GM23338 (cell line): ENCODE measurements around the gene PKIB. TPM values are rescaled to one million over a fixed set of nuclear protein-coding genes. Genes with fewer than 3 reads are reported as not detected.

ENCODE experiments used
- ATAC-seq: fragments of 200-7000 bp; cut with Tn5 transposase; 3 replicates; pipeline ENCODE4 v1.9.1; 2020
- DNase-seq: peaks from one replicate; pipeline ENCODE4 v3.0.0-alpha.2; 2015; ENCODE audit warnings: low spot score
- H2AFZ ChIP-seq: fragments of 200-600 bp; sonication (generic); 2 replicates; pipeline ENCODE4 v1.8.0; 2016; ENCODE audit warnings: antibody characterized with exemption, mild to moderate bottlenecking, moderate library complexity
- H3F3A ChIP-seq: fragments of 200-600 bp; sonication (generic); replicated peaks from 2 replicates; pipeline ENCODE4 v1.8.0; 2017; ENCODE audit warnings: antibody characterized with exemption, mixed run types, low read depth
- H3K27ac ChIP-seq: fragments of 200-600 bp; sonication (generic); 2 replicates; pipeline ENCODE4 v1.6.1; 2016; ENCODE audit warnings: low read depth
- H3K27me3 ChIP-seq: fragments of 200-600 bp; sonication (generic); 2 replicates; pipeline ENCODE4 v1.8.0; 2016; ENCODE audit warnings: mild to moderate bottlenecking, mixed run types, moderate library complexity; ENCODE audit not compliant: insufficient read depth
- H3K36me3 ChIP-seq: fragments of 200-600 bp; sonication (generic); 2 replicates; pipeline ENCODE4 v1.8.0; 2016; ENCODE audit warnings: mild to moderate bottlenecking; ENCODE audit not compliant: insufficient read depth
- H3K4me1 ChIP-seq: fragments of 200-600 bp; sonication (generic); 2 replicates; pipeline ENCODE4 v1.8.0; 2016; ENCODE audit warnings: mild to moderate bottlenecking, moderate library complexity; ENCODE audit not compliant: insufficient read depth
- H3K4me2 ChIP-seq: fragments of 200-600 bp; sonication (generic); 2 replicates; pipeline ENCODE4 v1.7.1; 2017; ENCODE audit warnings: mixed run types
- H3K4me3 ChIP-seq: fragments of 200-600 bp; sonication (generic); 2 replicates; pipeline ENCODE4 v1.6.1; 2016; ENCODE audit warnings: mixed run types
- H3K79me2 ChIP-seq: fragments of 200-600 bp; sonication (generic); replicated peaks from 2 replicates; pipeline ENCODE4 v1.8.0; 2017; ENCODE audit warnings: mild to moderate bottlenecking; ENCODE audit not compliant: insufficient read depth
- H3K9me2 ChIP-seq: fragments of 200-600 bp; sonication (generic); 2 replicates; pipeline ENCODE4 v1.8.0; 2017; ENCODE audit not compliant: insufficient read depth
- H4K20me1 ChIP-seq: fragments of 200-600 bp; sonication (generic); replicated peaks from 2 replicates; pipeline ENCODE4 v1.8.0; 2017; ENCODE audit warnings: mild to moderate bottlenecking; ENCODE audit not compliant: insufficient read depth
- H3K27ac Mint-ChIP-seq: 2 replicates; pipeline ENCODE4 v1.8.0; 2020; ENCODE audit warnings: inconsistent platforms, mild to moderate bottlenecking, moderate library complexity, mixed read lengths
- H3K27me3 Mint-ChIP-seq: 3 replicates; pipeline ENCODE4 v1.8.0; 2022; ENCODE audit warnings: low read depth, mild to moderate bottlenecking, moderate library complexity, mixed read lengths, inconsistent platforms; ENCODE audit not compliant: insufficient read depth, poor library complexity
- H3K36me3 Mint-ChIP-seq: 3 replicates; pipeline ENCODE4 v1.8.0; 2021; ENCODE audit warnings: low read depth, mild to moderate bottlenecking, inconsistent platforms, moderate library complexity, mixed read lengths
- H3K4me1 Mint-ChIP-seq: 3 replicates; pipeline ENCODE4 v1.8.0; 2020; ENCODE audit warnings: mild to moderate bottlenecking, inconsistent platforms, mixed read lengths
- H3K4me3 Mint-ChIP-seq: 3 replicates; pipeline ENCODE4 v1.8.0; 2021; ENCODE audit warnings: moderate library complexity, mild to moderate bottlenecking, inconsistent platforms, mixed read lengths
- H3K9me3 Mint-ChIP-seq: 3 replicates; pipeline ENCODE4 v1.8.0; 2020; ENCODE audit warnings: moderate library complexity, mild to moderate bottlenecking, inconsistent platforms, mixed read lengths
- EZH2phosphoT487 ChIP-seq: fragments of 200-600 bp; sonication (generic); IDR thresholded peaks from one replicate; pipeline ENCODE4 v1.8.1; 2018; ENCODE audit warnings: antibody characterized with exemption; ENCODE audit not compliant: unreplicated experiment
- JUNB ChIP-seq: IDR thresholded peaks from one replicate; pipeline ENCODE4 v1.6.1; 2016; ENCODE audit warnings: antibody characterized with exemption; ENCODE audit not compliant: unreplicated experiment
- NANOG ChIP-seq: IDR thresholded peaks from 2 replicates; pipeline ENCODE4 v1.6.1; 2016; ENCODE audit warnings: antibody characterized with exemption, borderline replicate concordance
- polyA plus RNA-seq: library from polyadenylated mRNA; unstranded; fragments of >200 nt; fragmentation: Nextera tagmentation; extraction: Ambion mirVana; gene quantifications from 2 replicates; pipeline ENCODE4 v1.2.1, GENCODE V29; 2016
- total RNA-seq: library from RNA; depleted of rRNA; stranded (reverse); fragments of >200 nt; shearing (Covaris generic); gene quantifications from 2 replicates; pipeline ENCODE4 v1.2.3, GENCODE V29; 2014
- TF ChIP-seq, protein P1 (sequence below): fragments of 250-450 bp; sonication (Bioruptor Pico); IDR thresholded peaks from 2 replicates; pipeline ENCODE4 v1.5.0; 2020; ENCODE audit warnings: mild to moderate bottlenecking, moderate library complexity
- TF ChIP-seq, protein P2 (sequence below): IDR thresholded peaks from one replicate; pipeline ENCODE4 v1.6.1; 2018; ENCODE audit warnings: antibody characterized with exemption; ENCODE audit not compliant: unreplicated experiment

PKIB gene
- total and polyA plus RNA-seq, 2 experiments from 2014 or later: 125 to 170 TPM

DNA sequence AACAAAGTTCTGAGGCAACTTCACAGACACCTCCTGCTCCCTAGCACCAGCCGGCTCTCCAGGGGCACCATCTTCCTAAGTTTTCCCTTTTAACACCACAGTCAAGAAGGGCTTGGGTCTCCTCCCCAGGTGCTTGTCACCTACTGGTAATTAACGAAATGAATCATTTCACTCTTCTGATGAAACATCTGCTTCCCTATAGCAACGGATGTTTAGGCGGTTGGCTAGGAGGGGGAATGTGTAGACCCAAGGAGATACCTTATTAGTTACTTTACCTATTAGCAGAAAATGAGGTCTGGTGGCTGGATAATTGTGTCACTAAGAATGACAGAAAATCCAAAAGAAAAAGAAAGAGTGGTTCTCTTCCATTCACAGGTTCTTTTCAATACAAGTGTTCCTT is 123.1 kb downstream of the PKIB start (continued):
- TF ChIP-seq, protein P1, sequence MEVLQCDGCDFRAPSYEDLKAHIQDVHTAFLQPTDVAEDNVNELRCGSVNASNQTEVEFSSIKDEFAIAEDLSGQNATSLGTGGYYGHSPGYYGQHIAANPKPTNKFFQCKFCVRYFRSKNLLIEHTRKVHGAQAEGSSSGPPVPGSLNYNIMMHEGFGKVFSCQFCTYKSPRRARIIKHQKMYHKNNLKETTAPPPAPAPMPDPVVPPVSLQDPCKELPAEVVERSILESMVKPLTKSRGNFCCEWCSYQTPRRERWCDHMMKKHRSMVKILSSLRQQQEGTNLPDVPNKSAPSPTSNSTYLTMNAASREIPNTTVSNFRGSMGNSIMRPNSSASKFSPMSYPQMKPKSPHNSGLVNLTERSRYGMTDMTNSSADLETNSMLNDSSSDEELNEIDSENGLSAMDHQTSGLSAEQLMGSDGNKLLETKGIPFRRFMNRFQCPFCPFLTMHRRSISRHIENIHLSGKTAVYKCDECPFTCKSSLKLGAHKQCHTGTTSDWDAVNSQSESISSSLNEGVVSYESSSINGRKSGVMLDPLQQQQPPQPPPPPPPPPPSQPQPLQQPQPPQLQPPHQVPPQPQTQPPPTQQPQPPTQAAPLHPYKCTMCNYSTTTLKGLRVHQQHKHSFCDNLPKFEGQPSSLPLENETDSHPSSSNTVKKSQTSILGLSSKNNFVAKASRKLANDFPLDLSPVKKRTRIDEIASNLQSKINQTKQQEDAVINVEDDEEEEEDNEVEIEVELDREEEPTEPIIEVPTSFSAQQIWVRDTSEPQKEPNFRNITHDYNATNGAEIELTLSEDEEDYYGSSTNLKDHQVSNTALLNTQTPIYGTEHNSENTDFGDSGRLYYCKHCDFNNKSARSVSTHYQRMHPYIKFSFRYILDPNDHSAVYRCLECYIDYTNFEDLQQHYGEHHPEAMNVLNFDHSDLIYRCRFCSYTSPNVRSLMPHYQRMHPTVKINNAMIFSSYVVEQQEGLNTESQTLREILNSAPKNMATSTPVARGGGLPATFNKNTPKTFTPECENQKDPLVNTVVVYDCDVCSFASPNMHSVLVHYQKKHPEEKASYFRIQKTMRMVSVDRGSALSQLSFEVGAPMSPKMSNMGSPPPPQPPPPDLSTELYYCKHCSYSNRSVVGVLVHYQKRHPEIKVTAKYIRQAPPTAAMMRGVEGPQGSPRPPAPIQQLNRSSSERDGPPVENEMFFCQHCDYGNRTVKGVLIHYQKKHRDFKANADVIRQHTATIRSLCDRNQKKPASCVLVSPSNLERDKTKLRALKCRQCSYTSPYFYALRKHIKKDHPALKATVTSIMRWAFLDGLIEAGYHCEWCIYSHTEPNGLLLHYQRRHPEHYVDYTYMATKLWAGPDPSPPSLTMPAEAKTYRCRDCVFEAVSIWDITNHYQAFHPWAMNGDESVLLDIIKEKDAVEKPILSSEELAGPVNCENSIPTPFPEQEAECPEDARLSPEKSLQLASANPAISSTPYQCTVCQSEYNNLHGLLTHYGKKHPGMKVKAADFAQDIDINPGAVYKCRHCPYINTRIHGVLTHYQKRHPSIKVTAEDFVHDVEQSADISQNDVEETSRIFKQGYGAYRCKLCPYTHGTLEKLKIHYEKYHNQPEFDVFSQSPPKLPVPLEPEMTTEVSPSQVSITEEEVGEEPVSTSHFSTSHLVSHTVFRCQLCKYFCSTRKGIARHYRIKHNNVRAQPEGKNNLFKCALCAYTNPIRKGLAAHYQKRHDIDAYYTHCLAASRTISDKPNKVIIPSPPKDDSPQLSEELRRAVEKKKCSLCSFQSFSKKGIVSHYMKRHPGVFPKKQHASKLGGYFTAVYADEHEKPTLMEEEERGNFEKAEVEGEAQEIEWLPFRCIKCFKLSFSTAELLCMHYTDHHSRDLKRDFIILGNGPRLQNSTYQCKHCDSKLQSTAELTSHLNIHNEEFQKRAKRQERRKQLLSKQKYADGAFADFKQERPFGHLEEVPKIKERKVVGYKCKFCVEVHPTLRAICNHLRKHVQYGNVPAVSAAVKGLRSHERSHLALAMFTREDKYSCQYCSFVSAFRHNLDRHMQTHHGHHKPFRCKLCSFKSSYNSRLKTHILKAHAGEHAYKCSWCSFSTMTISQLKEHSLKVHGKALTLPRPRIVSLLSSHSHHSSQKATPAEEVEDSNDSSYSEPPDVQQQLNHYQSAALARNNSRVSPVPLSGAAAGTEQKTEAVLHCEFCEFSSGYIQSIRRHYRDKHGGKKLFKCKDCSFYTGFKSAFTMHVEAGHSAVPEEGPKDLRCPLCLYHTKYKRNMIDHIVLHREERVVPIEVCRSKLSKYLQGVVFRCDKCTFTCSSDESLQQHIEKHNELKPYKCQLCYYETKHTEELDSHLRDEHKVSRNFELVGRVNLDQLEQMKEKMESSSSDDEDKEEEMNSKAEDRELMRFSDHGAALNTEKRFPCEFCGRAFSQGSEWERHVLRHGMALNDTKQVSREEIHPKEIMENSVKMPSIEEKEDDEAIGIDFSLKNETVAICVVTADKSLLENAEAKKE: no peak
- TF ChIP-seq EZH2phosphoT487: no peak
- TF ChIP-seq NANOG: no peak

DNA sequence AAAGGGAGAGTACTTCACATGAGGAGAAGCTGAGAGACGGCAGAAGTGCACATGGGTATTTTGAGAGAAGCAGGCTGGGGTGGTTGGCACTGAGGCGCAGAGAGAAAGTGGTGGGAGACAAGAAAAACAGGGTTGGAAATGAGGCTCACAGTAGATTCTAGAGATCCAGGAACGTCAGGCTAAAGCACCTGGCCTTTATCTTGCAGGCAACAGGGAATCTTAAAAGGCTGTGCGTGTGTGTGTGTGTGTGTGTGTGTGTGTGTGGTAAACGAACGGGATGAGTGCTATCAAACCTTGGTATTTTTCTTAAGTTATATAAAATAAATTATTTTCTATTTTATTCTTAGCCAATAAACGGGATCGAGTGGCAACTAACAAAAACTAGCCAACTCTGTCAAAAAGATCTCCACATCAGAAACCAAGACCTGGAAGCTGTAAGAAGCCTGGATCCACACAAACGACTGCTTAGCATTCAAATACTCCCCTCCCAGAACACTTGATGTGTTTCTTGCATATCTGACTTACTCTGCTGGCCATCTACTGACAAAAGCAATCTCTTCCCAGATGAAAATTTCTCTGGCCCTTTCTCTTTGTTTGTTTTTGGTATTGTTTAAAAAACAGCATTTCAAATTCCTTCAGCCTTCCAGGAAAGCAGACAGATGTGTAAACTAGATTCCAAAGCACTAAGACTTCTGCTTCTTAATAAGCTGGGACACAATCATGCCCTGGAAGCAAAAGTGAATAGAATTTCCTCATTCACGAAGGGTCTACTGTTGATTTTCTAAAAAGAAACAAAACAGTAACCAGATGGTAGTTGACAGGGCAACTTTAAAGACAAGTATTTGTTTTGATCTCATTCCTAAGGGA is 124.6 kb downstream of the PKIB start:
- ATAC-seq: peak; percentile 77
- Histone ChIP-seq H3K36me3 (no peaks in the 10 kb centered on the region), H3K4me3 (no peak overlapping the region), H3K79me2 (no peaks in the 10 kb centered on the region), H2AFZ (peak overlapping the region; percentile 40; the same call in 1 of the 2 replicates), H3K27ac (no peak overlapping the region), H4K20me1 (no peaks in the 10 kb centered on the region), H3K27me3 (no peaks in the 10 kb centered on the region), H3F3A (no peaks in the 10 kb centered on the region), H3K9me2 (no peaks in the 10 kb centered on the region), H3K4me1 (peaks cover 21% of the 10 kb centered on the region), H3K4me2 (peak overlapping the region; percentile 58)
- Mint-ChIP-seq H3K4me1 (peaks cover 29% of the 10 kb centered on the region), H3K4me3 (peak overlapping the region; percentile 28; the same call in 2 of the 3 replicates), H3K36me3 (no peaks in the 10 kb centered on the region), H3K27me3 (no peaks in the 10 kb centered on the region), H3K9me3 (no peaks in the 10 kb centered on the region), H3K27ac (peak overlapping the region; percentile 49; the same call in 1 of the 2 replicates)
- peak; percentile 44 for DNase-seq
- TF ChIP-seq, protein P2, sequence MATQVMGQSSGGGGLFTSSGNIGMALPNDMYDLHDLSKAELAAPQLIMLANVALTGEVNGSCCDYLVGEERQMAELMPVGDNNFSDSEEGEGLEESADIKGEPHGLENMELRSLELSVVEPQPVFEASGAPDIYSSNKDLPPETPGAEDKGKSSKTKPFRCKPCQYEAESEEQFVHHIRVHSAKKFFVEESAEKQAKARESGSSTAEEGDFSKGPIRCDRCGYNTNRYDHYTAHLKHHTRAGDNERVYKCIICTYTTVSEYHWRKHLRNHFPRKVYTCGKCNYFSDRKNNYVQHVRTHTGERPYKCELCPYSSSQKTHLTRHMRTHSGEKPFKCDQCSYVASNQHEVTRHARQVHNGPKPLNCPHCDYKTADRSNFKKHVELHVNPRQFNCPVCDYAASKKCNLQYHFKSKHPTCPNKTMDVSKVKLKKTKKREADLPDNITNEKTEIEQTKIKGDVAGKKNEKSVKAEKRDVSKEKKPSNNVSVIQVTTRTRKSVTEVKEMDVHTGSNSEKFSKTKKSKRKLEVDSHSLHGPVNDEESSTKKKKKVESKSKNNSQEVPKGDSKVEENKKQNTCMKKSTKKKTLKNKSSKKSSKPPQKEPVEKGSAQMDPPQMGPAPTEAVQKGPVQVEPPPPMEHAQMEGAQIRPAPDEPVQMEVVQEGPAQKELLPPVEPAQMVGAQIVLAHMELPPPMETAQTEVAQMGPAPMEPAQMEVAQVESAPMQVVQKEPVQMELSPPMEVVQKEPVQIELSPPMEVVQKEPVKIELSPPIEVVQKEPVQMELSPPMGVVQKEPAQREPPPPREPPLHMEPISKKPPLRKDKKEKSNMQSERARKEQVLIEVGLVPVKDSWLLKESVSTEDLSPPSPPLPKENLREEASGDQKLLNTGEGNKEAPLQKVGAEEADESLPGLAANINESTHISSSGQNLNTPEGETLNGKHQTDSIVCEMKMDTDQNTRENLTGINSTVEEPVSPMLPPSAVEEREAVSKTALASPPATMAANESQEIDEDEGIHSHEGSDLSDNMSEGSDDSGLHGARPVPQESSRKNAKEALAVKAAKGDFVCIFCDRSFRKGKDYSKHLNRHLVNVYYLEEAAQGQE: no peak
- no peak for TF ChIP-seq JUNB
